Lower leg skin (tissue), 4 donors: ENCODE measurements around the gene RLF. TPM values are rescaled to one million over a fixed set of nuclear protein-coding genes. Genes with fewer than 3 reads are reported as not detected.

ENCODE experiments used
- DNase-seq, 2 donors: peaks; one replicate each; pipeline ENCODE4 v3.0.0-alpha.2; 2019; ENCODE audit warnings: low spot score in 2 of 2
- H3K4me3 ChIP-seq: fragments of 200-600 bp; sonication (generic); 2 replicates; pipeline ENCODE4 v1.5.1; 2017; ENCODE audit warnings: mild to moderate bottlenecking, low read depth; ENCODE audit not compliant: poor library complexity, severe bottlenecking
- CTCF ChIP-seq, 3 donors: fragments of 450-650 bp; IDR thresholded peaks; one replicate each; pipeline ENCODE4 v1.5.1; 2016; ENCODE audit warnings: antibody characterized with exemption in 3 of 3, mild to moderate bottlenecking in 3 of 3, moderate library complexity in 2 of 3
- POLR2A ChIP-seq, 2 donors: fragments of 450-650 bp; IDR thresholded peaks; one replicate each; pipeline ENCODE4 v1.6.1; 2016 to 2017; ENCODE audit warnings: antibody characterized with exemption in 2 of 2, mild to moderate bottlenecking in 1 of 2, moderate library complexity in 1 of 2
- WGBS, 2 donors: methylation state at CpG; one replicate each; pipeline ENCODE4 v1.1.5; 2018; 5-methylcytosine and 5-hydroxymethylcytosine counted together
- intact Hi-C: fragments of 100-400 bp; cut with DNase I; formaldehyde crosslinking; loops from one replicate; pipeline ENCODE4 v1.15.0; 2023; ENCODE audit warnings: low total_unique reads
- total RNA-seq, 4 donors: library from RNA; depleted of rRNA; stranded (reverse); fragments of >200 nt; gene quantifications; one replicate each; pipeline ENCODE4 v1.1.0, GENCODE V29; 2016

RLF gene
- total RNA-seq, 4 donors from 2014 or later = 22.8 to 30.9 (median 25.3) TPM

GRCh38 chr1:40257688-40258444 is 96.7 kb downstream of the RLF start, which contains the start of gene ZMPSTE24:
Gene ZMPSTE24, plus strand, starts transcription at chr1:40258236. Its CDS starts 36 bp downstream, at chr1:40258272.
- intact Hi-C loops = no loop called here
- 0% methylated on average over 40 to 48 of the region's 48 CpGs for WGBS, 2 donors
- H3K4me3 ChIP-seq = peak within 1 kb of the TSS; percentile 77
- TF ChIP-seq CTCF (IDR thresholded peaks at IDR 0.05) (no peak), POLR2A (IDR thresholded peaks at IDR 0.05) (no peak)
- DNase-seq = peak; percentile 95 to 99

- intact Hi-C loops = no loop called here
- DNase-seq = no peak
- 0 to 1% methylated on average over 10 of the region's 10 CpGs for WGBS, 2 donors
- TF ChIP-seq CTCF (IDR thresholded peaks at IDR 0.05) (no peak), POLR2A (IDR thresholded peaks at IDR 0.05) (no peak)
- peak overlapping the region; percentile 77 for H3K4me3 ChIP-seq
Observed at GRCh38 chr1:40258445-40258769, 97.2 kb downstream of the RLF start.

GRCh38 chr1:40264354-40264781 is 103.2 kb downstream of the RLF start:
- no peak overlapping the region for H3K4me3 ChIP-seq
- TF ChIP-seq POLR2A (IDR thresholded peaks at IDR 0.05) = no peak
- no peak for TF ChIP-seq CTCF (IDR thresholded peaks at IDR 0.05)
- intact Hi-C loops = no loop called here
- WGBS, 2 donors = 75 to 79% methylated on average over 3 of the region's 3 CpGs
- DNase-seq = no peak

- DNase-seq = no peak
- intact Hi-C loops = no loop called here
Observed at GRCh38 chr1:40265298-40265697, 104.1 kb downstream of the RLF start.

GRCh38 chr1:40265919-40266318 is 104.7 kb downstream of the RLF start:
- no peak overlapping the region for H3K4me3 ChIP-seq
- intact Hi-C loops = no loop called here
- DNase-seq = no peak
- no peak for TF ChIP-seq CTCF (IDR thresholded peaks at IDR 0.05)
- no peak for TF ChIP-seq POLR2A (IDR thresholded peaks at IDR 0.05)

More at GRCh38 chr1:40265298-40265697, 104.1 kb downstream of the RLF start:
- H3K4me3 ChIP-seq = no peak overlapping the region
- no peak for TF ChIP-seq POLR2A (IDR thresholded peaks at IDR 0.05)
- TF ChIP-seq CTCF (IDR thresholded peaks at IDR 0.05) = no peak
